OCI-LY1 (cell line): ENCODE measurements around the gene PSMC2.

Source experiments
- EZH2 ChIP-seq: fragments of 200-600 bp; sonication (generic), shearing (Covaris generic); IDR thresholded peaks from 2 replicates; pipeline ENCODE4 v1.8.0; 2017; ENCODE audit warnings: borderline replicate concordance, mixed run types, mild to moderate bottlenecking, antibody characterized with exemption, low read length, moderate library complexity, mixed read lengths
- TF ChIP-seq, protein P1 (sequence below): fragments of 200-600 bp; sonication (generic), shearing (Covaris generic); IDR thresholded peaks from 2 replicates; pipeline ENCODE4 v1.5.1; 2017; ENCODE audit warnings: mild to moderate bottlenecking, antibody characterized with exemption, low read length, moderate library complexity, mixed read lengths

DNA sequence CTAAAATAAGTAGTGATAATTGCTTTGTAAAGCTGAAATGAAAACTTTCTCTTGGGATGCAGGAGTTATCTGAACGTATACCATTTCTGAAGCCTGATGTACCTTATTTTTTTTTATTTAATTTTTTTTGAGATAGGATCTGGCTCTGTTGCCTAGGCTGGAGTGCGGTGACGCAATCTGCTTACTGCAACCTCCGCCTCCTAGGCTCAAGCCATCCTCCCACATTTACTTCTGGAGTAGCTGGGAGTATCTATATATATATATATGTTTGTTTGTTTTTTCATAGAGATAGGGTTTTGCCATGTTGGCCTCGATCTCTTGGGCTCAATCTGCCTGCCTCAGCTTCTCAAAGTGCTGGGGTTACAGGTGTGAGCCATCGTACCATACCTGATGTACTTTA lies 47.8 kb upstream of the PSMC2 start:
- TF ChIP-seq, protein P1, sequence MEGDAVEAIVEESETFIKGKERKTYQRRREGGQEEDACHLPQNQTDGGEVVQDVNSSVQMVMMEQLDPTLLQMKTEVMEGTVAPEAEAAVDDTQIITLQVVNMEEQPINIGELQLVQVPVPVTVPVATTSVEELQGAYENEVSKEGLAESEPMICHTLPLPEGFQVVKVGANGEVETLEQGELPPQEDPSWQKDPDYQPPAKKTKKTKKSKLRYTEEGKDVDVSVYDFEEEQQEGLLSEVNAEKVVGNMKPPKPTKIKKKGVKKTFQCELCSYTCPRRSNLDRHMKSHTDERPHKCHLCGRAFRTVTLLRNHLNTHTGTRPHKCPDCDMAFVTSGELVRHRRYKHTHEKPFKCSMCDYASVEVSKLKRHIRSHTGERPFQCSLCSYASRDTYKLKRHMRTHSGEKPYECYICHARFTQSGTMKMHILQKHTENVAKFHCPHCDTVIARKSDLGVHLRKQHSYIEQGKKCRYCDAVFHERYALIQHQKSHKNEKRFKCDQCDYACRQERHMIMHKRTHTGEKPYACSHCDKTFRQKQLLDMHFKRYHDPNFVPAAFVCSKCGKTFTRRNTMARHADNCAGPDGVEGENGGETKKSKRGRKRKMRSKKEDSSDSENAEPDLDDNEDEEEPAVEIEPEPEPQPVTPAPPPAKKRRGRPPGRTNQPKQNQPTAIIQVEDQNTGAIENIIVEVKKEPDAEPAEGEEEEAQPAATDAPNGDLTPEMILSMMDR, result no peak
- no peak for TF ChIP-seq EZH2
